GM12878 (cell line): ENCODE results near the gene OSCP1. TPM values are rescaled to one million over a fixed set of nuclear protein-coding genes. Genes with fewer than 3 reads are reported as not detected.

Source experiments
- ATAC-seq: fragments of 200-7000 bp; cut with Tn5 transposase; 3 replicates; pipeline ENCODE4 v1.9.1; 2020; ENCODE audit warnings: mild to moderate bottlenecking, moderate library complexity
- BruUV-seq: library from RNA; stranded (reverse); fragments of 400-500 nt; replicated peaks from 2 replicates; lab custom pipeline; 2021; lab: Mats Ljungman, UMichigan
- CTCF ChIA-PET: fragments of 300-600 bp; sonication (Branson Sonifier 250); formaldehyde crosslinking; extraction: SDS; loops from one replicate; lab custom pipeline; 2021; ENCODE audit warnings: inconsistent platforms; lab: Yijun Ruan, JAX
- POLR2A ChIA-PET: fragments of 350-600 bp; formaldehyde crosslinking; extraction: SDS; loops from one replicate; lab custom pipeline; 2021; ENCODE audit warnings: inconsistent platforms; lab: Charles Lee
- RAD21 ChIA-PET: fragments of 300-600 bp; sonication (Branson Sonifier 250); formaldehyde crosslinking; loops from one replicate; lab custom pipeline; 2023; ENCODE audit warnings: antibody characterized with exemption; ENCODE audit not compliant: unreplicated experiment; lab: Charles Lee
- SMC1A ChIA-PET: fragments of 300-600 bp; sonication (Branson Sonifier 250); formaldehyde crosslinking; loops from one replicate; lab custom pipeline; 2023; ENCODE audit not compliant: unreplicated experiment, uncharacterized antibody; lab: Charles Lee
- DNase-seq: peaks from one replicate; pipeline ENCODE4 v3.0.0-alpha.2; 2011; ENCODE audit warnings: low read depth, low spot score
- FAIRE-seq: peaks from 3 replicates; lab custom pipeline; 2011; peaks lifted over from hg19 to GRCh38; lab: Jason Lieb, UNC
- H2AFZ ChIP-seq: 2 replicates; pipeline ENCODE4 v1.6.0; 2011; ENCODE audit warnings: low read depth, low read length, control low read depth; ENCODE audit not compliant: control insufficient read depth
- H3K27ac ChIP-seq: 2 replicates; pipeline ENCODE4 v1.5.1; 2011; ENCODE audit warnings: control low read depth; ENCODE audit not compliant: control insufficient read depth, insufficient read depth
- H3K27me3 ChIP-seq, 2 experiments: replicated peaks in 1 of 2; 2 replicates each; pipeline versions ENCODE4 v1.6.0 to v1.6.1; 2011; ENCODE audit warnings: low read length in 1 of 2; ENCODE audit not compliant: control insufficient read depth in 2 of 2, insufficient read depth in 2 of 2
- H3K36me3 ChIP-seq, 2 experiments: 2 replicates each; pipeline ENCODE4 v1.5.1; 2011; ENCODE audit warnings: low read length in 1 of 2; ENCODE audit not compliant: control insufficient read depth in 2 of 2, insufficient read depth in 2 of 2
- H3K4me1 ChIP-seq: 2 replicates; pipeline ENCODE4 v1.6.1; 2011; ENCODE audit warnings: mild to moderate bottlenecking, low read length, moderate library complexity, mixed read lengths; ENCODE audit not compliant: control insufficient read depth, insufficient read depth
- H3K4me2 ChIP-seq: 2 replicates; pipeline ENCODE4 v1.6.0; 2011; ENCODE audit warnings: control low read depth; ENCODE audit not compliant: control insufficient read depth, insufficient read depth
- H3K4me3 ChIP-seq: fragments of 200-600 bp; sonication (generic); 2 replicates; pipeline ENCODE4 v1.5.1; 2016
- H3K79me2 ChIP-seq: 2 replicates; pipeline ENCODE4 v1.6.0; 2011; ENCODE audit warnings: low read length; ENCODE audit not compliant: control insufficient read depth, insufficient read depth
- H3K9ac ChIP-seq: 2 replicates; pipeline ENCODE4 v1.8.0; 2011; ENCODE audit warnings: low read length, control low read depth, mixed read lengths; ENCODE audit not compliant: control insufficient read depth, insufficient read depth
- H3K9me3 ChIP-seq: replicated peaks from 3 replicates; pipeline ENCODE4 v1.5.1; 2011; ENCODE audit warnings: mild to moderate bottlenecking, low read length; ENCODE audit not compliant: control insufficient read depth, insufficient read depth
- H4K20me1 ChIP-seq: 2 replicates; pipeline ENCODE4 v1.6.0; 2011; ENCODE audit not compliant: control insufficient read depth, insufficient read depth
- ATF2 ChIP-seq: IDR thresholded peaks from 2 replicates; pipeline ENCODE4 v1.6.1; 2012; ENCODE audit warnings: low read length, inconsistent platforms
- CUX1 ChIP-seq: IDR thresholded peaks from 2 replicates; pipeline ENCODE4 v1.6.1; 2012; ENCODE audit warnings: improper control_type of control experiment, low read depth, low read length; ENCODE audit not compliant: insufficient replicate concordance
- EED ChIP-seq: sonication (generic); IDR thresholded peaks from 2 replicates; pipeline ENCODE4 v1.6.1; 2016; ENCODE audit warnings: antibody characterized with exemption, low read depth
- KDM1A ChIP-seq: fragments of 200-600 bp; sonication (generic); IDR thresholded peaks from 2 replicates; pipeline ENCODE4 v1.6.1; 2016; ENCODE audit warnings: borderline replicate concordance
- LARP7 ChIP-seq: fragments of 450-650 bp; IDR thresholded peaks from 2 replicates; pipeline ENCODE4 v1.6.1; 2017; ENCODE audit warnings: mild to moderate bottlenecking
- MXI1 ChIP-seq: fragments of 150-350 bp; IDR thresholded peaks from 2 replicates; pipeline ENCODE4 v1.6.1; 2011; ENCODE audit warnings: low read depth, mild to moderate bottlenecking, inconsistent platforms, low read length, improper control_type of control experiment
- NBN ChIP-seq: fragments of 450-650 bp; IDR thresholded peaks from 2 replicates; pipeline ENCODE4 v1.6.1; 2016
- NR2C1 ChIP-seq: fragments of 450-650 bp; IDR thresholded peaks from 2 replicates; pipeline ENCODE4 v1.6.1; 2017; ENCODE audit warnings: antibody characterized with exemption, mild to moderate bottlenecking, moderate library complexity
- NR2F1 ChIP-seq: fragments of 450-650 bp; conservative IDR thresholded peaks from 2 replicates; pipeline ENCODE4 v1.6.1; 2017; ENCODE audit warnings: mild to moderate bottlenecking
- NRF1 ChIP-seq: conservative IDR thresholded peaks from 2 replicates; pipeline ENCODE4 v1.6.1; 2011; ENCODE audit warnings: mild to moderate bottlenecking, low read depth, low read length, improper control_type of control experiment
- PML ChIP-seq: IDR thresholded peaks from 2 replicates; pipeline ENCODE4 v1.6.1; 2012; ENCODE audit warnings: low read length, inconsistent platforms
- POLR2A ChIP-seq: IDR thresholded peaks from 2 replicates; pipeline ENCODE4 v1.6.1; 2011; ENCODE audit warnings: low read depth, mild to moderate bottlenecking, low read length
- SMAD1 ChIP-seq: fragments of 450-650 bp; IDR thresholded peaks from 2 replicates; pipeline ENCODE4 v1.6.1; 2018; ENCODE audit warnings: mild to moderate bottlenecking, low read depth; ENCODE audit not compliant: partially characterized antibody
- STAT1 ChIP-seq: fragments of 450-650 bp; conservative IDR thresholded peaks from 2 replicates; pipeline ENCODE4 v1.6.1; 2014; ENCODE audit warnings: antibody characterized with exemption, mild to moderate bottlenecking
- WRNIP1 ChIP-seq: IDR thresholded peaks from 2 replicates; pipeline ENCODE4 v1.6.1; 2011; ENCODE audit warnings: low read depth, low read length, improper control_type of control experiment, borderline replicate concordance
- ZNF274 ChIP-seq: IDR thresholded peaks from one replicate; pipeline ENCODE4 v1.8.0; 2011; ENCODE audit not compliant: insufficient read length, insufficient read depth
- ZNF622 ChIP-seq: fragments of 450-650 bp; IDR thresholded peaks from 2 replicates; pipeline ENCODE4 v1.6.1; 2017; ENCODE audit warnings: mild to moderate bottlenecking, inconsistent platforms
- WGBS: methylation state at CpG from one replicate; pipeline ENCODE4 v1.1.6; 2016; ENCODE audit warnings: low lambda C conversion rate; ENCODE audit not compliant: insufficient replicate concordance, insufficient coverage; ENCODE audit errors: missing lambda C conversion rate; 5-methylcytosine and 5-hydroxymethylcytosine counted together
- in situ Hi-C: fragments of 300-500 bp; cut with MboI; formaldehyde crosslinking; loops from 9 replicates; pipeline ENCODE4 v1.14.3; 2018; ENCODE audit warnings: mixed read lengths
- intact Hi-C: fragments of 100-400 bp; cut with micrococcal nuclease; formaldehyde crosslinking; loops from one replicate; pipeline ENCODE4 v1.14.2; 2022; ENCODE audit not compliant: unreplicated experiment
- polyA plus RNA-seq, 11 experiments: library from polyadenylated mRNA; depleted of rRNA in 4 of 11; unstranded in 6 of 11; stranded (reverse) in 5 of 11; fragments of >200 nt; fragmentation: Nextera tagmentation in 4 of 11; fragmentation: Illumina TruSeq in 1 of 11; extraction: Ambion mirVana in 4 of 11; extraction: Trizol in 1 of 11; gene quantifications; 1 replicate in 1 of 11; 2 replicates in 10 of 11; pipeline versions ENCODE4 v1.2.1 to v1.2.3, GENCODE V29; 2011 to 2016; ENCODE audit warnings: inconsistent platforms in 2 of 11, missing spikeins in 2 of 11, low read depth in 1 of 11
- total RNA-seq, 4 experiments: library from RNA; depleted of rRNA in 3 of 4; stranded (reverse); fragments of >200 nt in 3 of 4; fragmentation: Illumina TruSeq in 1 of 4; extraction: Trizol in 1 of 4; gene quantifications; 2 replicates each; pipeline versions ENCODE4 v1.2.1 to v1.2.3, GENCODE V29; 2013 to 2021
- TF ChIP-seq, protein P1 (sequence below): IDR thresholded peaks from 2 replicates; pipeline ENCODE4 v1.6.1; 2011; ENCODE audit warnings: borderline replicate concordance, low read depth, mild to moderate bottlenecking, moderate library complexity, low read length; ENCODE audit not compliant: insufficient read depth, poor library complexity, severe bottlenecking

Gene OSCP1
- total and polyA plus RNA-seq, 10 of the 15 experiments (the other 5 are each of a cell fraction or from before 2014, with no cell fraction given): 1.8 to 5.9 (median 3.0) TPM

- no peak overlapping the region for H3K4me2 ChIP-seq
- CTCF ChIA-PET: interaction anchor here (1.1 kb wide), 1 partner anchor 19 kb away, joined by 5 read pairs; no protein-coding TSS in a partner anchor
- FAIRE-seq: no peak
These were observed 47.0 kb upstream of the OSCP1 start for GRCh38 chr1:36497207-36497606.

More at GRCh38 chr1:36497207-36497606, 47.0 kb upstream of the OSCP1 start:
- ChIA-PET RAD21 (no interaction called here), SMC1A (interaction anchor here (0.8 kb wide), 1 partner anchor 19 kb away, joined by 3 read pairs; no protein-coding TSS in a partner anchor), POLR2A (no interaction called here)
- TF ChIP-seq NRF1: no peak
- TF ChIP-seq NR2C1: no peak
- TF ChIP-seq CUX1: no peak
- no peak for TF ChIP-seq ATF2
- no peak for TF ChIP-seq NBN
- no peak for TF ChIP-seq MXI1
- no peak for TF ChIP-seq LARP7
- TF ChIP-seq NR2F1: no peak
- TF ChIP-seq POLR2A: no peak
- no peak for TF ChIP-seq STAT1
- TF ChIP-seq, protein P1, sequence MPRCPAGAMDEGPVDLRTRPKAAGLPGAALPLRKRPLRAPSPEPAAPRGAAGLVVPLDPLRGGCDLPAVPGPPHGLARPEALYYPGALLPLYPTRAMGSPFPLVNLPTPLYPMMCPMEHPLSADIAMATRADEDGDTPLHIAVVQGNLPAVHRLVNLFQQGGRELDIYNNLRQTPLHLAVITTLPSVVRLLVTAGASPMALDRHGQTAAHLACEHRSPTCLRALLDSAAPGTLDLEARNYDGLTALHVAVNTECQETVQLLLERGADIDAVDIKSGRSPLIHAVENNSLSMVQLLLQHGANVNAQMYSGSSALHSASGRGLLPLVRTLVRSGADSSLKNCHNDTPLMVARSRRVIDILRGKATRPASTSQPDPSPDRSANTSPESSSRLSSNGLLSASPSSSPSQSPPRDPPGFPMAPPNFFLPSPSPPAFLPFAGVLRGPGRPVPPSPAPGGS: no peak
- no peak for TF ChIP-seq SMAD1
- TF ChIP-seq EED: no peak
- no peak for TF ChIP-seq ZNF622
- no peak for TF ChIP-seq PML
- TF ChIP-seq KDM1A: no peak
- TF ChIP-seq WRNIP1: no peak
- no peak for TF ChIP-seq ZNF274
- Histone ChIP-seq H3K9me3 (no peaks in the 10 kb centered on the region), H3K4me1 (no peaks in the 10 kb centered on the region), H3K79me2 (no peaks in the 10 kb centered on the region), H3K36me3 (no peaks in the 10 kb centered on the region), H3K27me3 (no peaks in the 10 kb centered on the region), H4K20me1 (no peaks in the 10 kb centered on the region; the same call in 1 of the 2 replicates), H3K27ac (no peak overlapping the region), H3K9ac (no peak overlapping the region), H2AFZ (no peak overlapping the region), H3K4me3 (no peak overlapping the region)
- intact Hi-C loops: no loop called here
- ATAC-seq (no peak), DNase-seq (no peak)
- in situ Hi-C loops: no loop called here
- WGBS: 37% methylated on average over 2 of the region's 2 CpGs
- no TSS peak for BruUV-seq
